B cell (primary cell): ENCODE measurements around the gene RAD51B. TPM values are rescaled to one million over a fixed set of nuclear protein-coding genes. Genes with fewer than 3 reads are reported as not detected.

Source experiments
- ATAC-seq: fragments of 200-7000 bp; cut with Tn5 transposase; one replicate; pipeline ENCODE4 v1.10.0; 2021; ENCODE audit warnings: low read depth, mild to moderate bottlenecking, moderate number of reproducible peaks, moderate library complexity
- CTCF ChIA-PET: fragments of 350-600 bp; sonication (Branson Sonifier 250); formaldehyde crosslinking; loops from one replicate; lab custom pipeline; 2021; ENCODE audit warnings: antibody characterized with exemption, inconsistent platforms; lab: Charles Lee
- POLR2A ChIA-PET: fragments of 350-600 bp; sonication (Branson Sonifier 250); formaldehyde crosslinking; loops from one replicate; lab custom pipeline; 2021; ENCODE audit warnings: antibody characterized with exemption; lab: Charles Lee
- DNase-seq: peaks from one replicate; pipeline ENCODE4 v3.0.0; 2013
- H2AFZ ChIP-seq: 2 replicates; pipeline ENCODE4 v1.6.1; 2012; ENCODE audit warnings: mild to moderate bottlenecking, low read depth, low read length; ENCODE audit not compliant: insufficient read depth, poor library complexity, severe bottlenecking
- H3K27ac ChIP-seq, 2 donors: 1 replicate in 1 of 2; 2 replicates in 1 of 2; pipeline ENCODE4 v1.5.1; 2012 to 2013; ENCODE audit warnings: low read length in 2 of 2, mild to moderate bottlenecking in 2 of 2, moderate library complexity in 1 of 2
- H3K27me3 ChIP-seq, 4 experiments: fragments of 200-600 bp in 1 of 4; sonication (generic) in 1 of 4; replicated peaks in 1 of 4; 1 replicate in 2 of 4; 2 replicates in 2 of 4; pipeline versions ENCODE4 v1.6.1 to v1.7.0; 2013 to 2016; ENCODE audit warnings: low read length in 3 of 4, mild to moderate bottlenecking in 2 of 4, mixed read lengths in 1 of 4, moderate library complexity in 1 of 4; ENCODE audit not compliant: insufficient read depth in 4 of 4, control insufficient read depth in 3 of 4; ENCODE audit errors: control extremely low read depth in 1 of 4
- H3K36me3 ChIP-seq, 2 experiments: replicated peaks in 1 of 2; 1 replicate in 1 of 2; 2 replicates in 1 of 2; pipeline versions ENCODE4 v1.6.1 to v1.7.1; 2013; ENCODE audit warnings: low read length in 1 of 2; ENCODE audit not compliant: insufficient read depth in 2 of 2, control insufficient read depth in 1 of 2; ENCODE audit errors: control extremely low read depth in 1 of 2, extremely low read depth in 1 of 2
- H3K4me1 ChIP-seq, 2 donors: fragments of 200-600 bp in 1 of 2; sonication (generic) in 1 of 2; 1 replicate in 1 of 2; 2 replicates in 1 of 2; pipeline versions ENCODE4 v1.5.1 to v1.6.1; 2013 to 2017; ENCODE audit warnings: low read length in 2 of 2; ENCODE audit not compliant: control insufficient read depth in 2 of 2, insufficient read depth in 2 of 2
- H3K4me2 ChIP-seq: replicated peaks from 2 replicates; pipeline ENCODE3; 2012; ENCODE audit warnings: mild to moderate bottlenecking, low read depth, low read length; ENCODE audit not compliant: poor library complexity, severe bottlenecking
- H3K4me3 ChIP-seq, 5 experiments: fragments of 200-600 bp in 1 of 5; sonication (generic) in 1 of 5; 1 replicate in 3 of 5; 2 replicates in 2 of 5; pipeline versions ENCODE4 v1.5.1 to v1.7.0; 2011 to 2016; ENCODE audit warnings: low read length in 4 of 5, mild to moderate bottlenecking in 4 of 5, low read depth in 2 of 5, control low read depth in 1 of 5, moderate library complexity in 1 of 5; ENCODE audit not compliant: insufficient read depth in 1 of 5; ENCODE audit errors: control extremely low read depth in 1 of 5, extremely low read depth in 1 of 5
- H3K79me2 ChIP-seq: fragments of 200-600 bp; sonication (generic); one replicate; pipeline ENCODE4 v1.6.0; 2016; ENCODE audit warnings: low read length; ENCODE audit not compliant: control insufficient read depth, insufficient read depth
- H3K9ac ChIP-seq: fragments of 200-600 bp; sonication (generic); 2 replicates; pipeline ENCODE4 v1.6.1; 2017; ENCODE audit warnings: mild to moderate bottlenecking, low read length, moderate library complexity
- H3K9me3 ChIP-seq, 3 donors: one replicate each; pipeline versions ENCODE4 v1.6.1 to v1.7.1; 2013; ENCODE audit warnings: low read length in 2 of 3; ENCODE audit not compliant: control insufficient read depth in 2 of 3, insufficient read depth in 1 of 3; ENCODE audit errors: control extremely low read depth in 1 of 3
- H4K20me1 ChIP-seq: 2 replicates; pipeline ENCODE4 v1.6.0; 2012; ENCODE audit warnings: mild to moderate bottlenecking, low read length; ENCODE audit not compliant: insufficient read depth, control insufficient read depth, poor library complexity, severe bottlenecking
- H3K27ac Mint-ChIP-seq: one replicate; pipeline ENCODE4 v1.8.0; 2021; ENCODE audit warnings: mixed read lengths
- H3K27me3 Mint-ChIP-seq: one replicate; pipeline ENCODE4 v1.8.0; 2021; ENCODE audit warnings: mixed read lengths
- H3K4me1 Mint-ChIP-seq: one replicate; pipeline ENCODE4 v1.8.0; 2021; ENCODE audit warnings: mixed read lengths
- H3K4me3 Mint-ChIP-seq: one replicate; pipeline ENCODE4 v1.8.0; 2021; ENCODE audit warnings: mixed read lengths
- H3K9me3 Mint-ChIP-seq: one replicate; pipeline ENCODE4 v1.8.0; 2022; ENCODE audit warnings: mixed read lengths; ENCODE audit not compliant: insufficient read depth
- CTCF ChIP-seq: fragments of 200-600 bp; IDR thresholded peaks from one replicate; pipeline ENCODE4 v1.8.0; 2022; ENCODE audit warnings: antibody characterized with exemption, mild to moderate bottlenecking
- EZH2 ChIP-seq: IDR thresholded peaks from 2 replicates; pipeline ENCODE4 v1.6.1; 2012; ENCODE audit warnings: borderline replicate concordance, low read depth, mild to moderate bottlenecking, moderate library complexity, low read length; ENCODE audit not compliant: insufficient read depth, poor library complexity, severe bottlenecking
- WGBS: methylation state at CpG from one replicate; pipeline ENCODE4 v1.1.5; 2013; ENCODE audit warnings: missing lambda C conversion rate; ENCODE audit not compliant: insufficient coverage; 5-methylcytosine and 5-hydroxymethylcytosine counted together
- intact Hi-C: fragments of 100-400 bp; cut with micrococcal nuclease; formaldehyde crosslinking; loops from one replicate; pipeline ENCODE4 v1.10.0; 2022
- polyA plus RNA-seq: library from polyadenylated mRNA; depleted of rRNA; stranded (reverse); fragments of >200 nt; gene quantifications from 2 replicates; pipeline ENCODE4 v1.2.3, GENCODE V29; 2012
- total RNA-seq, 2 donors: library from RNA; stranded (reverse); fragments of 120-200 nt in 1 of 2; gene quantifications; 1 replicate in 1 of 2; 2 replicates in 1 of 2; pipeline versions ENCODE4 v1.2.3 to v1.2.4, GENCODE V29; 2013 to 2022

RAD51B gene
- total and polyA plus RNA-seq, 2 donors (not counting 1 experiment from before 2014, with no cell fraction given), result 6.5 to 60.6 TPM

GRCh38 chr14:68548194-68549076, 728.9 kb downstream of the RAD51B start:
- no peak overlapping the region for H3K27ac Mint-ChIP-seq
- no peak overlapping the region for H3K4me3 Mint-ChIP-seq
- H3K4me3 ChIP-seq, result no peak overlapping the region
- no peaks in the 10 kb centered on the region for H3K79me2 ChIP-seq
- H3K4me1 ChIP-seq, result peaks cover 14 to 20% of the 10 kb centered on the region in 2 donors
- DNase-seq (no peak), ATAC-seq (no peak)
- intact Hi-C loops, result no loop called here
- peaks cover 35% of the 10 kb centered on the region for H3K4me1 Mint-ChIP-seq
- H3K9ac ChIP-seq, result no peak overlapping the region
- H4K20me1 ChIP-seq, result no peaks in the 10 kb centered on the region
- H3K27me3 Mint-ChIP-seq, result no peaks in the 10 kb centered on the region
- TF ChIP-seq CTCF (no peak), EZH2 (no peak)
- H3K27ac ChIP-seq, result no peak overlapping the region
- H3K9me3 Mint-ChIP-seq, result no peaks in the 10 kb centered on the region
- POLR2A ChIA-PET, result no interaction called here
- H3K36me3 ChIP-seq, result no peaks in the 10 kb centered on the region
- no peak overlapping the region for H2AFZ ChIP-seq
- CTCF ChIA-PET, result interaction anchor here (0.5 to 0.7 kb wide), 2 partner anchors 177 to 182 kb away, joined by 4 to 6 read pairs; no protein-coding TSS in a partner anchor
- no peaks in the 10 kb centered on the region for H3K9me3 ChIP-seq
- WGBS, result 96% methylated on average over 14 of the region's 14 CpGs
- H3K27me3 ChIP-seq, result no peaks in the 10 kb centered on the region
- H3K4me2 ChIP-seq, result no peak overlapping the region

GRCh38 chr14:68550338-68550715, 730.7 kb downstream of the RAD51B start:
- Histone ChIP-seq H3K9me3 (no peaks in the 10 kb centered on the region), H3K27ac (no peak overlapping the region), H3K4me2 (no peak overlapping the region), H4K20me1 (no peaks in the 10 kb centered on the region), H3K9ac (no peak overlapping the region), H3K4me3 (no peak overlapping the region), H2AFZ (no peak overlapping the region), H3K79me2 (no peaks in the 10 kb centered on the region), H3K27me3 (no peaks in the 10 kb centered on the region), H3K4me1 (peaks cover 18 to 24% of the 10 kb centered on the region in 2 donors), H3K36me3 (no peaks in the 10 kb centered on the region)
- TF ChIP-seq EZH2 (no peak), CTCF (no peak)
- H3K27me3 Mint-ChIP-seq, result no peaks in the 10 kb centered on the region
- H3K4me1 Mint-ChIP-seq, result peaks cover 36% of the 10 kb centered on the region
- ChIA-PET CTCF (no interaction called here), POLR2A (no interaction called here)
- no peak overlapping the region for H3K27ac Mint-ChIP-seq
- no peak for ATAC-seq
- no peaks in the 10 kb centered on the region for H3K9me3 Mint-ChIP-seq
- no peak for DNase-seq
- H3K4me3 Mint-ChIP-seq, result no peak overlapping the region
- intact Hi-C loops, result no loop called here
- WGBS, result 94% methylated on average over 4 of the region's 4 CpGs
